H1 (cell line): ENCODE data around the gene GJD4. TPM values are rescaled to one million over a fixed set of nuclear protein-coding genes. Genes with fewer than 3 reads are reported as not detected.

Experiments
- CTCF ChIA-PET: fragments of 300-600 bp; sonication (Branson Sonifier 250); formaldehyde crosslinking; loops from one replicate; lab custom pipeline; 2021; ENCODE audit not compliant: partially characterized antibody; lab: Charles Lee
- POLR2A ChIA-PET: fragments of 300-600 bp; sonication (Branson Sonifier 250); formaldehyde crosslinking; loops from one replicate; lab custom pipeline; 2021; ENCODE audit warnings: inconsistent platforms; ENCODE audit not compliant: partially characterized antibody; lab: Charles Lee
- DNase-seq, 2 experiments: peaks; one replicate each; pipeline versions ENCODE4 v3.0.0 to v3.0.0-alpha.2; 2010 to 2022; ENCODE audit warnings: low spot score in 2 of 2, low read depth in 1 of 2, mixed read lengths in 1 of 2
- FAIRE-seq: peaks from 2 replicates; lab custom pipeline; 2011; peaks lifted over from hg19 to GRCh38; lab: Jason Lieb, UNC
- H2AFZ ChIP-seq: 2 replicates; pipeline ENCODE4 v1.8.1; 2012; ENCODE audit warnings: low read length, inconsistent platforms
- H2AK5ac ChIP-seq: 2 replicates; pipeline ENCODE4 v1.6.1; 2013; ENCODE audit warnings: low read depth, low read length
- H2BK120ac ChIP-seq: replicated peaks from 2 replicates; pipeline ENCODE3; 2013; ENCODE audit warnings: low read depth, low read length, inconsistent platforms
- H2BK12ac ChIP-seq: 2 replicates; pipeline ENCODE4 v1.6.1; 2013; ENCODE audit warnings: low read depth, low read length
- H2BK15ac ChIP-seq: 2 replicates; pipeline ENCODE4 v1.6.1; 2013; ENCODE audit warnings: low read length
- H2BK20ac ChIP-seq: 2 replicates; pipeline ENCODE4 v1.6.1; 2013; ENCODE audit warnings: low read length
- H2BK5ac ChIP-seq: 2 replicates; pipeline ENCODE4 v1.6.1; 2013; ENCODE audit warnings: low read depth, low read length
- H3K14ac ChIP-seq: 2 replicates; pipeline ENCODE4 v1.6.1; 2013; ENCODE audit warnings: inconsistent platforms; ENCODE audit not compliant: insufficient read length
- H3K18ac ChIP-seq: 2 replicates; pipeline ENCODE4 v1.6.1; 2013; ENCODE audit warnings: low read length; ENCODE audit errors: extremely low read depth
- H3K23ac ChIP-seq: 2 replicates; pipeline ENCODE4 v1.6.1; 2013; ENCODE audit warnings: inconsistent platforms; ENCODE audit not compliant: insufficient read length
- H3K23me2 ChIP-seq: 2 replicates; pipeline ENCODE4 v1.6.1; 2013; ENCODE audit warnings: low read depth, low read length
- H3K27ac ChIP-seq: 2 replicates; pipeline ENCODE4 v1.6.1; 2011; ENCODE audit warnings: low read depth, low read length, inconsistent platforms
- H3K27me3 ChIP-seq, 4 experiments: replicated peaks in 1 of 4; 1 replicate in 1 of 4; 2 replicates in 3 of 4; pipeline versions ENCODE4 v1.6.1 to v1.8.1; 2011 to 2013; ENCODE audit warnings: low read length in 3 of 4, mild to moderate bottlenecking in 3 of 4, inconsistent platforms in 2 of 4, mixed read lengths in 2 of 4, moderate library complexity in 1 of 4; ENCODE audit not compliant: control insufficient read depth in 3 of 4, insufficient read depth in 3 of 4; ENCODE audit errors: extremely low read depth in 1 of 4
- H3K36me3 ChIP-seq, 4 experiments: 2 replicates each; pipeline versions ENCODE4 v1.6.1 to v1.8.1; 2011 to 2013; ENCODE audit warnings: mild to moderate bottlenecking in 4 of 4, low read length in 3 of 4, moderate library complexity in 2 of 4, control low read depth in 1 of 4, inconsistent platforms in 1 of 4; ENCODE audit not compliant: insufficient read depth in 4 of 4, control insufficient read depth in 2 of 4
- H3K4ac ChIP-seq: replicated peaks from 2 replicates; pipeline ENCODE3; 2013; ENCODE audit warnings: low read length, low read depth, mixed read lengths, inconsistent platforms; ENCODE audit not compliant: insufficient read length
- H3K4me1 ChIP-seq, 4 experiments: replicated peaks in 1 of 4; 1 replicate in 1 of 4; 2 replicates in 3 of 4; pipeline versions ENCODE4 v1.6.1 to v1.8.1; 2011 to 2013; ENCODE audit warnings: low read length in 3 of 4, inconsistent platforms in 2 of 4, mixed read lengths in 1 of 4; ENCODE audit not compliant: insufficient read depth in 4 of 4, control insufficient read depth in 3 of 4
- H3K4me2 ChIP-seq, 2 experiments: 2 replicates each; pipeline versions ENCODE4 v1.6.1 to v1.8.1; 2011 to 2013; ENCODE audit warnings: low read depth in 2 of 2, low read length in 2 of 2, control low read depth in 1 of 2, inconsistent platforms in 1 of 2, mild to moderate bottlenecking in 1 of 2; ENCODE audit not compliant: insufficient read depth in 1 of 2
- H3K4me3 ChIP-seq, 4 experiments: fragments of 200-600, 300-600 bp in 1 of 4; sonication (generic), shearing (Covaris generic), sonication (Bioruptor Twin) in 1 of 4; 2 replicates each; pipeline versions ENCODE4 v1.5.1 to v1.8.1; 2011 to 2016; ENCODE audit warnings: low read length in 4 of 4, low read depth in 3 of 4, control low read depth in 2 of 4, inconsistent platforms in 2 of 4, mild to moderate bottlenecking in 2 of 4, mixed read lengths in 1 of 4, moderate library complexity in 1 of 4; ENCODE audit not compliant: insufficient read depth in 2 of 4; ENCODE audit errors: extremely low read depth in 1 of 4
- H3K56ac ChIP-seq: replicated peaks from 2 replicates; pipeline ENCODE3; 2013; ENCODE audit warnings: low read depth, mild to moderate bottlenecking, mixed read lengths, low read length, inconsistent platforms; ENCODE audit not compliant: insufficient read length
- H3K79me1 ChIP-seq: 2 replicates; pipeline ENCODE4 v1.6.1; 2013; ENCODE audit warnings: low read depth, low read length, control low read depth
- H3K79me2 ChIP-seq, 2 experiments: 2 replicates each; pipeline versions ENCODE4 v1.6.1 to v1.8.1; 2012 to 2013; ENCODE audit warnings: low read length in 2 of 2, mild to moderate bottlenecking in 2 of 2, inconsistent platforms in 1 of 2; ENCODE audit not compliant: insufficient read depth in 2 of 2, control insufficient read depth in 1 of 2
- H3K9ac ChIP-seq, 4 experiments: replicated peaks in 1 of 4; 1 replicate in 1 of 4; 2 replicates in 3 of 4; pipeline versions ENCODE4 v1.6.1 to v1.8.1; 2011 to 2013; ENCODE audit warnings: low read depth in 3 of 4, low read length in 3 of 4, control low read depth in 2 of 4, mild to moderate bottlenecking in 2 of 4, moderate library complexity in 2 of 4, inconsistent platforms in 1 of 4; ENCODE audit errors: extremely low read depth in 1 of 4
- H3K9me3 ChIP-seq, 2 experiments: 2 replicates each; pipeline versions ENCODE4 v1.6.1 to v1.8.1; 2012 to 2013; ENCODE audit warnings: mild to moderate bottlenecking in 2 of 2, moderate library complexity in 2 of 2, control low read depth in 1 of 2, inconsistent platforms in 1 of 2, low read depth in 1 of 2, low read length in 1 of 2, mixed read lengths in 1 of 2; ENCODE audit not compliant: insufficient read depth in 2 of 2
- H4K20me1 ChIP-seq, 2 experiments: replicated peaks in 1 of 2; 2 replicates each; pipeline versions ENCODE3 to v1.8.1; 2011 to 2013; ENCODE audit warnings: inconsistent platforms in 2 of 2, low read length in 2 of 2, mild to moderate bottlenecking in 1 of 2; ENCODE audit not compliant: insufficient read depth in 2 of 2, control insufficient read depth in 1 of 2
- H4K5ac ChIP-seq: 2 replicates; pipeline ENCODE4 v1.6.1; 2013; ENCODE audit warnings: low read length, low read depth, mixed read lengths, inconsistent platforms; ENCODE audit not compliant: insufficient read length
- H4K8ac ChIP-seq: 2 replicates; pipeline ENCODE4 v1.8.0; 2013; ENCODE audit warnings: mild to moderate bottlenecking, moderate library complexity, low read length, inconsistent platforms; ENCODE audit not compliant: insufficient read depth; ENCODE audit errors: extremely low read depth
- H4K91ac ChIP-seq: replicated peaks from 2 replicates; pipeline ENCODE3; 2013; ENCODE audit warnings: low read length, mixed read lengths, inconsistent platforms; ENCODE audit not compliant: insufficient read length
- ASH2L ChIP-seq: fragments of 200-600, 300-600 bp; sonication (generic); IDR thresholded peaks from one replicate; pipeline ENCODE4 v1.7.1; 2017; ENCODE audit warnings: low read length
- E2F6 ChIP-seq: IDR thresholded peaks from 2 replicates; pipeline ENCODE4 v1.6.1; 2012; ENCODE audit warnings: inconsistent platforms
- EGR1 ChIP-seq: IDR thresholded peaks from 2 replicates; pipeline ENCODE4 v1.6.1; 2011; ENCODE audit warnings: low read depth, low read length, borderline replicate concordance
- FOSL1 ChIP-seq: IDR thresholded peaks from 2 replicates; pipeline ENCODE4 v1.6.1; 2011; ENCODE audit warnings: mild to moderate bottlenecking, low read depth, low read length, moderate library complexity; ENCODE audit not compliant: insufficient read depth
- JUND ChIP-seq: IDR thresholded peaks from 2 replicates; pipeline ENCODE4 v1.6.1; 2011; ENCODE audit warnings: mild to moderate bottlenecking, improper control_type of control experiment, low read length
- KDM5A ChIP-seq: fragments of 200-600 bp; IDR thresholded peaks from 2 replicates; pipeline ENCODE4 v1.7.1; 2012; ENCODE audit warnings: mild to moderate bottlenecking, low read length, inconsistent platforms, mixed read lengths
- PHF8 ChIP-seq: fragments of 200-600 bp; sonication (generic); conservative IDR thresholded peaks from 2 replicates; pipeline ENCODE4 v1.7.1; 2012; ENCODE audit warnings: low read depth, mild to moderate bottlenecking, inconsistent platforms, low read length, moderate library complexity
- RNF2 ChIP-seq: fragments of 200-900, 300-1000 bp; sonication (generic); IDR thresholded peaks from 2 replicates; pipeline ENCODE4 v1.7.1; 2016; ENCODE audit warnings: borderline replicate concordance, low read depth, mild to moderate bottlenecking, antibody characterized with exemption, low read length; ENCODE audit not compliant: poor library complexity, severe bottlenecking; ENCODE audit errors: missing control alignments
- RXRA ChIP-seq: IDR thresholded peaks from 2 replicates; pipeline ENCODE4 v1.6.1; 2011; ENCODE audit warnings: low read depth, mild to moderate bottlenecking, low read length, moderate library complexity; ENCODE audit not compliant: insufficient read depth
- SIRT6 ChIP-seq: IDR thresholded peaks from one replicate; pipeline ENCODE4 v1.7.1; 2012; ENCODE audit warnings: low read length, inconsistent platforms
- SIX5 ChIP-seq: IDR thresholded peaks from 2 replicates; pipeline ENCODE4 v1.6.1; 2011; ENCODE audit warnings: mild to moderate bottlenecking, low read depth, low read length
- WGBS, 2 experiments: shearing (Covaris generic) in 1 of 2; methylation state at CpG; one replicate each; pipeline versions ENCODE4 v1.1.6 to v1.1.7; 2013 to 2015; ENCODE audit warnings: low lambda C conversion rate in 2 of 2, mixed read lengths in 2 of 2, inconsistent platforms in 1 of 2, low coverage in 1 of 2, missing lambda C conversion rate in 1 of 2; ENCODE audit not compliant: insufficient replicate concordance in 2 of 2, insufficient coverage in 1 of 2, insufficient read length in 1 of 2; ENCODE audit errors: extremely low coverage in 1 of 2, missing lambda C conversion rate in 1 of 2; 5-methylcytosine and 5-hydroxymethylcytosine counted together
- polyA plus RNA-seq, 7 experiments: library from polyadenylated mRNA; depleted of rRNA in 3 of 7; stranded (reverse) in 5 of 7; unstranded in 2 of 7; fragments of >200 nt in 5 of 7; fragments of 200-250 nt in 2 of 7; gene quantifications; 1 replicate in 5 of 7; 2 replicates in 1 of 7; 4 replicates in 1 of 7; pipeline versions ENCODE4 v1.2.1 to v1.2.3, GENCODE V29; 2011 to 2013; ENCODE audit warnings: missing spikeins in 2 of 7, mixed read lengths in 2 of 7
- total RNA-seq: library from RNA; stranded (reverse); fragmentation: NEBNext Ultra II Directional; extraction: Animal tissue kit (Norgen Biotek cat#: 25700); gene quantifications from 2 replicates; pipeline ENCODE4 v1.2.1, GENCODE V29; 2021

Gene GJD4
- total and polyA plus RNA-seq, 2 of the 8 experiments (the other 6 are each of a cell fraction or from before 2014, with no cell fraction given), result not detected

- Histone ChIP-seq H2BK20ac (peak overlapping the region; percentile 80; the same call in 1 of the 2 replicates), H3K36me3 (no peaks in the 10 kb centered on the region), H3K9me3 (no peaks in the 10 kb centered on the region; a peak in 1 of 4 replicates), H4K5ac (peak overlapping the region; percentile 29), H2BK120ac (peak overlapping the region; percentile 41), H3K79me1 (no peaks in the 10 kb centered on the region), H3K14ac (no peak overlapping the region), H3K79me2 (peaks cover 0 to 3% of the 10 kb centered on the region in 2 experiments; a peak in 1 of 4 replicates), H3K4ac (peak overlapping the region; percentile 80), H3K4me2 (peak overlapping the region; percentile 58 to 89), H3K4me3 (peak overlapping the region; percentile 11 to 69 (median 45)), H2BK15ac (peak overlapping the region; percentile 81; the same call in 1 of the 2 replicates), H3K23ac (no peak overlapping the region), H3K23me2 (peaks cover 34% of the 10 kb centered on the region), H4K8ac (peak overlapping the region; percentile 83), H3K27ac (no peak overlapping the region), H4K91ac (peak overlapping the region; percentile 97), H3K4me1 (peaks cover 2 to 21% (median 12%) of the 10 kb centered on the region in 4 experiments), H2AFZ (no peak overlapping the region), H3K27me3 (peaks cover 3 to 12% (median 6%) of the 10 kb centered on the region in 4 experiments; a peak in 6 of 7 replicates), H3K18ac (peak overlapping the region; percentile 96), H4K20me1 (peaks cover 3 to 8% of the 10 kb centered on the region in 2 experiments), H2BK12ac (peak overlapping the region; percentile 98; the same call in 1 of the 2 replicates), H3K56ac (no peak overlapping the region), H3K9ac (no peak overlapping the region; a peak in 1 of 7 replicates), H2BK5ac (peak overlapping the region; percentile 77; the same call in 1 of the 2 replicates), H2AK5ac (no peak overlapping the region)
- ChIA-PET POLR2A (interaction anchor here (0.7 to 1.2 kb wide), 2 partner anchors 29 to 277 kb away, joined by 3 to 4 read pairs; no protein-coding TSS in a partner anchor), CTCF (interaction anchor here (0.7 to 1.3 kb wide), 2 partner anchors 137 to 181 kb away, joined by 3 to 4 read pairs; no protein-coding TSS in a partner anchor)
- WGBS, 2 experiments, result 4% methylated on average over 44 of the region's 83 CpGs; no CpG with 5 or more reads in 1 of the 2 experiments
- peak in 1 of 2 experiments; percentile 76 for DNase-seq
- FAIRE-seq, result no peak
- TF ChIP-seq ASH2L (no peak), JUND (no peak), FOSL1 (no peak), SIRT6 (no peak), RXRA (no peak), PHF8 (no peak), SIX5 (no peak), KDM5A (no peak), EGR1 (no peak), E2F6 (peak; percentile 91), RNF2 (peak; percentile 64)
These were observed 34.7 kb downstream of the GJD4 start for GRCh38 chr10:35639728-35640401.
